Measurements from ENCODE around the gene BRSK2. TPM values are rescaled to one million over a fixed set of nuclear protein-coding genes. Genes with fewer than 3 reads are reported as not detected.

Gene BRSK2
- total and polyA plus RNA-seq, 9 of the 15 experiments (the other 6 are each of a cell fraction or from before 2014, with no cell fraction given), result 0.06 to 0.52 (median 0.18) TPM; not detected in 5

DNA sequence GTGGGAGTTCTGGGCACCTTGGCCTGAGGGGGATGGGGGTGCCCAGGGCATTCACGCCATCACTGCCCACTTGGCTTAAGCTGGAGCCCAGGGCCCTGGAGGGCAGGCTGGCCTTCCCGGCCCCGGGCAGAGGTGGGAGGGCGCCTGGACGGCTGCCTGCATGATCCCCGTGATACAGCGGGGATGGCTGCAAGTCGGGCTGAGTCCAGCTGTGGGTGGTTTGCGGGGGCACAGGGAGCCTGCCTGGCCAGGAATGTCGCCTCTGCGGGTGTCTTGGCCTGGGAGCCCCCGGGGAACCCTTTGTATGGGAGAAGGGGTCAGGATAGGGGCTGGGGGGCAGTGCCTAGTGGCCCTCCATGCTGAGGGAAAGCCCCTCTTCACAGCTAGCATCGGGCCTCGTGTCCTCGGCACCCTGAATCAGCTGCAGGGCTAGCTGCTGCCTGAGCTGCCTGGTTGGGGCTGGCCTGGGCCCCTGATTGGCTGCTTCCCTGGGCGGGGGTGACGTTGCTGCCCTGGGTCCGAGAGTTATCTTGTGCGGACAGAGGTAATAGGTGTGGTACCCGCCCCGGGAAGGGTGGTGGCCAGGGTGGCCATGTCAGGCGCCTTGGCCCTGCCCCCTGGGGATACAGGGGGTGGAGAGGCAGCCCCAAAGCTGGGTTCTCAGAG is 8.3 kb downstream of the BRSK2 start:
- FAIRE-seq, result no peak
- Histone ChIP-seq H3K27me3 (ENCODE audit: control insufficient read depth in 2 of 2, insufficient read depth in 2 of 2, low read length in 2 of 2) (peaks cover 0 to 50% of the 10 kb centered on the region in 2 experiments; a peak in 2 of 5 replicates), H3K36me3 (ENCODE audit: control insufficient read depth, insufficient read depth, low read length) (no peaks in the 10 kb centered on the region), H3K4me3 (no peak overlapping the region), H3K27ac (ENCODE audit: extremely low read depth, low read depth, low read length) (no peak overlapping the region), H3K4me2 (ENCODE audit: insufficient read depth, low read length) (no peak overlapping the region), H3K9me1 (ENCODE audit: control insufficient read depth, insufficient read depth, low read length) (no peaks in the 10 kb centered on the region), H2AFZ (ENCODE audit: low read depth, low read length) (no peak overlapping the region), H3K9ac (ENCODE audit: insufficient read depth in 1 of 2, low read depth in 2 of 2, low read length in 2 of 2) (no peak overlapping the region), H4K20me1 (replicated peaks; ENCODE audit: control insufficient read depth, insufficient read depth, low read length) (peaks cover 14% of the 10 kb centered on the region), H3K79me2 (ENCODE audit: control insufficient read depth, insufficient read depth, low read length) (no peaks in the 10 kb centered on the region), H3K9me3 (replicated peaks; ENCODE audit: control insufficient read depth, insufficient read depth, low read depth, low read length) (no peaks in the 10 kb centered on the region), H3K4me1 (replicated peaks in 1 of 2; ENCODE audit: control insufficient read depth in 2 of 2, insufficient read depth in 2 of 2, low read length in 2 of 2) (peaks cover 0 to 36% of the 10 kb centered on the region in 2 experiments; a peak in 2 of 5 replicates)
- in situ Hi-C loops (cut with MboI) (no loop called here), intact Hi-C loops (cut with micrococcal nuclease) (no loop called here)
- peak in 2 of 4 experiments; percentile 20 to 25 for DNase-seq (ENCODE audit: extremely low read depth in 1 of 4, low spot score in 3 of 4)
- CTCF ChIA-PET (ENCODE audit: low intra/inter-chr PET ratio), result interaction anchor here (0.7 kb wide), 1 partner anchor 197 kb away, joined by 3 read pairs; no protein-coding TSS in a partner anchor
- no peak for TF ChIP-seq NR1H2 (CRISPR knock-in tag; IDR thresholded peaks at IDR 0.05)
- no peak for TF ChIP-seq FOXJ3 (CRISPR knock-in tag; IDR thresholded peaks at IDR 0.05)
- TF ChIP-seq, protein P1, sequence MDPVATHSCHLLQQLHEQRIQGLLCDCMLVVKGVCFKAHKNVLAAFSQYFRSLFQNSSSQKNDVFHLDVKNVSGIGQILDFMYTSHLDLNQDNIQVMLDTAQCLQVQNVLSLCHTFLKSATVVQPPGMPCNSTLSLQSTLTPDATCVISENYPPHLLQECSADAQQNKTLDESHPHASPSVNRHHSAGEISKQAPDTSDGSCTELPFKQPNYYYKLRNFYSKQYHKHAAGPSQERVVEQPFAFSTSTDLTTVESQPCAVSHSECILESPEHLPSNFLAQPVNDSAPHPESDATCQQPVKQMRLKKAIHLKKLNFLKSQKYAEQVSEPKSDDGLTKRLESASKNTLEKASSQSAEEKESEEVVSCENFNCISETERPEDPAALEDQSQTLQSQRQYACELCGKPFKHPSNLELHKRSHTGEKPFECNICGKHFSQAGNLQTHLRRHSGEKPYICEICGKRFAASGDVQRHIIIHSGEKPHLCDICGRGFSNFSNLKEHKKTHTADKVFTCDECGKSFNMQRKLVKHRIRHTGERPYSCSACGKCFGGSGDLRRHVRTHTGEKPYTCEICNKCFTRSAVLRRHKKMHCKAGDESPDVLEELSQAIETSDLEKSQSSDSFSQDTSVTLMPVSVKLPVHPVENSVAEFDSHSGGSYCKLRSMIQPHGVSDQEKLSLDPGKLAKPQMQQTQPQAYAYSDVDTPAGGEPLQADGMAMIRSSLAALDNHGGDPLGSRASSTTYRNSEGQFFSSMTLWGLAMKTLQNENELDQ (CRISPR knock-in tag; IDR thresholded peaks at IDR 0.05; ENCODE audit: borderline replicate concordance), result no peak
- TF ChIP-seq ZNF354B (CRISPR knock-in tag; IDR thresholded peaks at IDR 0.05), result no peak
- no peak for TF ChIP-seq AFF4 (CRISPR knock-in tag; IDR thresholded peaks at IDR 0.05)
- no peak for TF ChIP-seq POLR2H (tag; IDR thresholded peaks at IDR 0.05; ENCODE audit: low read depth)
- ATAC-seq, result no peak
- POLR2A ChIA-PET, result interaction anchor here (0.5 to 1.4 kb wide), 4 partner anchors 9 to 139 kb away, joined by 3 to 4 read pairs (median 4); no protein-coding TSS in a partner anchor
- BruUV-seq (replicated peaks), result no TSS peak
- 2% methylated on average over 20 of the region's 22 CpGs for WGBS (ENCODE audit: insufficient coverage, low coverage, missing lambda C conversion rate)

All from K562 (cell line).